Stimulated activated CD8-positive, alpha-beta memory T cell treated with anti-CD3 and anti-CD28 coated beads, Interleukin-4, amount 100 ng/mL, for 48 hours (primary cell): ENCODE measurements around the gene VEGFB.

Source experiments
- DNase-seq: peaks from one replicate; pipeline ENCODE4 v3.0.0-alpha.2; 2020

Gene VEGFB

DNA sequence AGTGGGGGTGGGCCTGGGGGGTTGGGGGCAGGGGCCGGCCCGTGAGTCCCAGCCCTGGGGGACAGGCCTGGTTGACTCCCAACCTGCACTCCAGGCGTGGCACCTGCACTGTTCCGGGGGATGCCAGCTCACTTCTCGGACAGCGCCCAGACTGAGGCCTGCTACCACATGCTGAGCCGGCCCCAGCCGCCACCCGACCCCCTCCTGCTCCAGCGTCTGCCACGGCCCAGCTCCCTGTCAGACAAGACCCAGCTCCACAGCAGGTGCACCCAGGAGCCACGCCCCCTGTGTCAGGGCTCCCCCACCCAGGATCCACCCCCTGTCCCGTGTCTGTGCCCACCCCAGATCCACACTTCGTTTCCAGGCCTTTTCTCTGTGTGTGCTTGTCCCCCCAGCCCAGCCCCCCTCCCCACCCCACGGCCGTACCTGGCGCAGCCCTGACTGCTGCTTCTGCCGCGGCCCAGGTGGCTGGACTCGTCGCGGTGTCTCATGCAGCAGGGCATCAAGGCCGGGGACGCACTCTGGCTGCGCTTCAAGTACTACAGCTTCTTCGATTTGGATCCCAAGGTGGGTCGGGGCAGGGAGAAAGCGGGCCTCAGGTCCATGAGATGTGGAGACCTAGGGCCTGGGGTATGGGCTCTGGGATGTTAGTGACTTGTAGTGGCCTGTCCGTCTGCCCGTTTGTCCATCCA lies 23.1 kb upstream of the VEGFB start:
- DNase-seq, result no peak

DNA sequence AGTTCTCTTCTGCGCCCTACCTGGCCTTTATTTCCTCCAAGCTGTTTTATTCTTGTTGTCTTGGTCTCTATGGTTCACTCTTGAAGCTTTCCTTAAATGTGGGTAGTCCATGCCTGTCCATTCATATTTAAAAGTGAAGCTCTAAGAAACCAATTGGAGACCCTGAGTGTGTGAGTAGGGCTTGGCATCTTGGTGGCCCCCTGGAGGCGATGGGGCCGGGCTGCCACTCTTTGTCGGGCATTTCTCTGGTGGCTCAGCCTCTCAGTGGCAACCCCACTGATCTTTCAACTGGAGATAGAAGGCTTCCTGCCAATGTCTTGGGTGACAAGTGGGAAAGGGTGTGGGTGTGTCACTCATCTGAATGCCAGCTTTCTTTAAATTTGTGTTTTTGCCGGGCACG lies 17.5 kb upstream of the VEGFB start:
- no peak for DNase-seq

DNA sequence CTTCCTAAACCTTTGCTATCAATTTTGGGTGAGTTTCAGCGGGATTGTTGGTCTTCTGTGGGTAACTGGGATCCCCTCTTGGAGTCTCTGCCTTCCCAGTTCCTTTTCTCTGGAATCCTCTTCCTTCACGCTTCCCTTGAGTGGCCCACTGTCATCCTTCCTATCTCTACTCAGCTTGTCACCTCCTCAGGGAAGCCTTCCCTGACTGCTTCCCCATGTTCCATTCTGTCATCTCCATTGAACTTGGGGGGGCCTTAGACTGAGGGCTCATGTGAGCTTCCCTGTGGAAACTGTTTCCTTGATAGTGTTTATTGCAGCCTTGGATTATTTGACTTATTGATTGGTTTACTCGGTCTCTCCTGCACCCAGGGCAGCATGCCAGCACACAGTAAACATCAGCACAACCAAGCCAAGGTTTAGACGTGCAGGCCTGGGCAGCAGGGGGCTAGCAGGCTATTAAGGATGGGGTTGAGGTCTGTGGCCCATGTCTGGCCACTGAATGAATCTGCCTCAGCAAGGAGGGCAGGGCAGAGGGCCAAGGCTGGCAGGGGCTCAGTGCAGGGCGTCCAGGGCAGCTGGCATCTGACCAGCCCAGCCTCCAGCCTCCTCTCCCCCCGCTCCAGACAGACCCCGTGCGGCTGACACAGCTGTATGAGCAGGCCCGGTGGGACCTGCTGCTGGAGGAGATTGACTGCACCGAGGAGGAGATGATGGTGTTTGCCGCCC lies 15.6 kb upstream of the VEGFB start:
- no peak for DNase-seq

DNA sequence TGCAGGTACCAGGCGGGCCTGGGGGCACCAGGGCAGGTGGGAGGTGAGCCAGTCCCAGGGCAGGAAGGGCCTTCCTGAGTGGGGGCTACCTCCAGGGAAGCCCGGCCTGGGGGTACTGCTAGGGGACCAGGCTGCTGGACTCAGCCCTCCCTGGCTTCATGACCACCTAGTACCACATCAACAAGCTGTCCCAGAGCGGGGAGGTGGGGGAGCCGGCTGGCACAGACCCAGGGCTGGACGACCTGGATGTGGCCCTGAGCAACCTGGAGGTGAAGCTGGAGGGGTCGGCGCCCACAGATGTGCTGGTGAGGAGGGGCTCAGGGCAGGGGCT lies 15.1 kb upstream of the VEGFB start:
- DNase-seq, result no peak

DNA sequence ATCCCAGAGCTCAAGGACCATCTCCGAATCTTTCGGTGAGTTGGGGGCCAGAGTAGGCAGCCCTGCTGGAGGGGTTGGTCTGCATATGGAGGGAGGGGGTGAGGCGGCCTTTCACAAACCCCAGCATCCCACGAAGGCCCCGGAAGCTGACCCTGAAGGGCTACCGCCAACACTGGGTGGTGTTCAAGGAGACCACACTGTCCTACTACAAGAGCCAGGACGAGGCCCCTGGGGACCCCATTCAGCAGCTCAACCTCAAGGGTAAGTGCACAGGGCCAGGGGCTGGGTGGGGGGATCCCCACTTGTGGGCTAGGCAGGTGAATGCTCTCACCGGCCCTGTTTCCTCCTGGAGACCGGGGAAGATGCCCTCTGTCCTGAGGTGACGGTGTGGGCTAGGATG lies 14.6 kb upstream of the VEGFB start:
- DNase-seq, result no peak

DNA sequence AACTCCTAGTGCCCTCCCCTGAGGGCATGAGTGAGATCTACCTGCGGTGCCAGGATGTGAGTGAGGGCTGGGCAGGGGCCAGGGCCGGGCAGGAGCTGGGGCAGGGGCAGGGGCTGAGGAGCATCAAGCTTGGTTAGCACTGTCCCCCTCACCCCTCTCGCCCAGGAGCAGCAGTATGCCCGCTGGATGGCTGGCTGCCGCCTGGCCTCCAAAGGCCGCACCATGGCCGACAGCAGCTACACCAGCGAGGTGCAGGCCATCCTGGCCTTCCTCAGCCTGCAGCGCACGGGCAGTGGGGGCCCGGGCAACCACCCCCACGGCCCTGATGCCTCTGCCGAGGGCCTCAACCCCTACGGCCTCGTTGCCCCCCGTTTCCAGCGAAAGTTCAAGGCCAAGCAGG lies 14.1 kb upstream of the VEGFB start:
- DNase-seq, result no peak

DNA sequence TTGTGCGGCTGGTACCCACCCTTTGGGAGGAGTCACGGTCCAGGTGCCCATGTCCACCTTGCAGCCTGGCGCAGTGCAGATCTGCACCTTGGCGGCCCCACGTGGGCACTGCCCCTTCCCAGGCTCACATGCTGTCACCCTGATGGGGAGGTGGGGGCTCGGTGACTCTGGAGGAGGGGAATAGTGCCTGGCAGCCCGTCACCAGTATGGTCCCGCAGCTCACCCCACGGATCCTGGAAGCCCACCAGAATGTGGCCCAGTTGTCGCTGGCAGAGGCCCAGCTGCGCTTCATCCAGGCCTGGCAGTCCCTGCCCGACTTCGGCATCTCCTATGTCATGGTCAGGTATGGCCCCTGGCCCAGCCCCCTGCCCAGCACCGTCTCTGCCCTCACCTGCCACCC lies 13.6 kb upstream of the VEGFB start:
- DNase-seq, result no peak

DNA sequence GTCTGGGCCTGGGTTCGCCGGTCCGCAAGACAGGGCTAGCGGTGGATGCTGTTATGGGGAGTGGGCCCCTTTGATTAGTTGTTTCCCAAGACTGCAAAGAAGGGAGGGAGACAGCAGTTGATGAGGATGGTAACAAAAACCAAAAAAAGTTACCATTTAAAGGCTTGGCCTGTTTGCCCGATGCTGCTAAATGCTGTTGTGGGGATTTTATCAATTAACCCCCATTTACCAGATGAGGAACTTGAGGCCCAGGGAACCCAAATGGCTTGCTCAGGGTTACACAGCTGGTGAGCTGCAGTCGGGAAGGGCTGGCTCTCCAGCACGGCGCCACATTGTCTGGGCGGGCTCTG lies 11.8 kb upstream of the VEGFB start:
- DNase-seq, result peak; percentile 25

DNA sequence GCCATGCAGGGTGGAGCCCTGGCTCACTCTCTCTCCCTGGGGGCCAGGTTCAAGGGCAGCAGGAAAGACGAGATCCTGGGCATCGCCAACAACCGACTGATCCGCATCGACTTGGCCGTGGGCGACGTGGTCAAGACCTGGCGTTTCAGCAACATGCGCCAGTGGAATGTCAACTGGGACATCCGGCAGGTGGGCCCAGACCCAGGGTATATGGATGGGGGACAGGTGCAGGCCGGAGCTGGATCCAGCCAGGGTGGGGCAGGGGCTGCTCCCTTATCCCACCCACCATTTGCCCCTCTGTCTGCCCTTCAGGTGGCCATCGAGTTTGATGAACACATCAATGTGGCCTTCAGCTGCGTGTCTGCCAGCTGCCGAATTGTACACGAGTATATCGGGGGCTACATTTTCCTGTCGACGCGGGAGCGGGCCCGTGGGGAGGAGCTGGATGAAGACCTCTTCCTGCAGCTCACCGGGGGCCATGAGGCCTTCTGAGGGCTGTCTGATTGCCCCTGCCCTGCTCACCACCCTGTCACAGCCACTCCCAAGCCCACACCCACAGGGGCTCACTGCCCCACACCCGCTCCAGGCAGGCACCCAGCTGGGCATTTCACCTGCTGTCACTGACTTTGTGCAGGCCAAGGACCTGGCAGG lies 11.3 kb upstream of the VEGFB start:
- DNase-seq, result peak; percentile 26

DNA sequence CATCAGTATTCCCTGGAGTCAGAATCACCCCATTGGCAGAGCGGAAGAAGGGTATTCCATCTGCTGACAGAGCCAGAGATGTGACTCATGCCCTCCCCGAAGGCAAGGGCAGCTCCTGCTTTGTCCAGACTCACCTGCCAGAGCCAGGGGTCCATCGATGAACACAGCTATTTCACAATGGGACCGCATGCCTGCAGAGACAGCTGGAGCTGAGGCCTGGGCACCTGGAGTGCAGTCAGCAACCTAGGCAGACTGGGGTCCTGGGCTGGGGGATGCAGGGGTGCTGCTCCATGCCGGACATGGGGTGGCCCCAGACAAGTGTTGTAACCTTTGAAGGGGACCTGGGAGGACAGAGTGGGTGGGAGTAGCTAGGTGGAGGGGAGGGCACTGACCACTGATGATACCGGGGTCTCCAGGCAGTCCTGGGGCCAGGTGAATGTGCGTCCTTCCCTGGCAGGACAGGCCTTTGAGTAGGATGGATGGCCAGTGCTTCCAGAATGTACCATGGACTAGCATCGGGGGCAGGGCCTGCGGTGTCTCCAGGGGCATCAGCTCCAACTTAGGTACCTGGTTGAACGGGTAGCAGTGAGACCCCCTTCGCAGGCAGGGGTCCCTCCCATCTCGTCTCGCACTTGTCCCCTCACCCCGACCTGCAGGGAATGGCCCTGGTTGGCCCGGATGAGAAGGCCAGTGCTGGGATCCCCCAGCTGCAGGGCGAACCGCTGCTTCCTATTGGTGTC lies 10.1 kb upstream of the VEGFB start:
- DNase-seq, result peak; percentile 29

DNA sequence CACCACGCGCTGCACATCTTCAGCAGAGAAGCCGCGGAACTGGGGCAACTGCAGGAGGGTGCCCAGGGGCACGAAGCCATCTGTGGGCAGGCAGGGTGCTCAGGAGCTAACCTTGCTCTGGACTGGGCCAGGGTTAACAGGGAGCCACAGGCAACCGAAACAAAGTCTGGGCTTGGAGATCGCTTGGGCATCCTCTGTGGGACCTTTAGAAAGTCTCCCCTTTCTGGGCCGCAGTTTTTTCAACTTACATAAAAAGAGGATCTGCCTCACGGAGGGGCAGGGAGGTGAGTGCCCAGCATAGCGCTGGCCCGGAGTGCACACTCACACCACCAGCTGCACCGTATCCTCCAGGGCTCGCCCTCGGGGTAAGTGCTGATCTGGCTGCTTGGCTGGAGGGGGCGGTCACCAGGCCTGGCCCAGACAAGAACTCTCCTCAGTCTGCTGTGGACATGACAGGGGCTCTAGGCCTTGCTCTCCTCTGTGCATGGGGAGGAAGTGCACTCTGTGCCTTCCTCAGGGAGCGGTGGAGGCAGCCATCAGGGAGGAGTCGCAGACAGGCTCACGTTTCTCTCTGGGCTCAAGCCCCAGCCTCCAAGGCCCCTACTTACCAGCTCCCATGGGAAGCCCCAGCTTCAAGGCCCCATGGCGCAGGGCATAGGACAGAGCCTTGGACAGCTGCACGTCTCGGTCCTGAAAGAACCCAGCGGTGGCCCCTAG lies 9.3 kb upstream of the VEGFB start:
- no peak for DNase-seq

DNA sequence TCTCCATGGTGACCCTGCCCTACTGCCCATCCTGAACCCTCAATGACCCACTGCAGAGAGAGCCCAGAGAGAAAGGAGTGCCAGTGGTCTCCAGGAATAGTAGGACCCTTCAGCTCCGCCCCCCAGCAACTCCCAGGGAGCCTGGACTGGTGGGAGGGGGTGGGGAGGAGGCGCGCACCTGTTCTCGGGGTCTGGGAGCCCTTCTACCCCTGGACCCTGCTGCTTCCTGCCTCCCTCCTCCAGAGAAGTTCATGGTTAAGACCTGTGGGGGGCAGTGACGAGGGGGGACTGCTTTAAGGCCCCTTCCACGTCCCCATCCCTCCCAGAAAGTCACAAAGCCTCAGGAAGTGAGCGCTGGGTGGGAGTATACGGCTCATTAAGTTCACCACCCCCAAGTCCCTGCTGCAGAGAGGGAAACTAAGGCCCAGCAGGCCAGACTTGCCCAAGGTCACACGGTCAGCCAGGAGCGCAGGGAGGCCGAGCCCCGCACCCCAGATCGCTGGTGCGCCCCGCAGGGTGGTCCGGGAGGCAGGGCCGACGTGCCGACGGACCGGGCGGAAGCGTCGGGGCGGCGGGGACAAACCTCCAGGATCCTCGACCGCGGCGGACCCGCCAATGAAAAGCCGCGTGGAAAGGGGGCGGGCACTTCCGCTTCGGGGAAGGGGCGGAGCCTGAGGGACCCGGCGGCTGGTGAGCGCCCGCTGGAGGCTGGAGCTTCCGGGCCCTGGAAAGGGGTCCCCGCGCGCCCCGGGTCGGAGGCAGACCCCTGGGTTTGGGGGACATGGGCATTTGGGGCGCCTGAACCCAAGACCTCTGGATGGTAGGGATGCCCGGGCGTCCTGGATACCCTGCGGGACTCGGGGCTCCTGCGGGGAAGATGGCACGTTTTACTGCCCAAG lies 8.5 kb upstream of the VEGFB start, which contains the start of the genes NUDT22 and TRPT1:
TSS of gene NUDT22 (plus strand) at position 667 of the 899 bp plus-strand sequence. CDS start 379 bp downstream, outside the sequence.
TSS of gene TRPT1 (minus strand) at position 579 of the 899 bp plus-strand sequence. CDS start at position 253, 326 bp downstream.
- DNase-seq, result peak; percentile 98

DNA sequence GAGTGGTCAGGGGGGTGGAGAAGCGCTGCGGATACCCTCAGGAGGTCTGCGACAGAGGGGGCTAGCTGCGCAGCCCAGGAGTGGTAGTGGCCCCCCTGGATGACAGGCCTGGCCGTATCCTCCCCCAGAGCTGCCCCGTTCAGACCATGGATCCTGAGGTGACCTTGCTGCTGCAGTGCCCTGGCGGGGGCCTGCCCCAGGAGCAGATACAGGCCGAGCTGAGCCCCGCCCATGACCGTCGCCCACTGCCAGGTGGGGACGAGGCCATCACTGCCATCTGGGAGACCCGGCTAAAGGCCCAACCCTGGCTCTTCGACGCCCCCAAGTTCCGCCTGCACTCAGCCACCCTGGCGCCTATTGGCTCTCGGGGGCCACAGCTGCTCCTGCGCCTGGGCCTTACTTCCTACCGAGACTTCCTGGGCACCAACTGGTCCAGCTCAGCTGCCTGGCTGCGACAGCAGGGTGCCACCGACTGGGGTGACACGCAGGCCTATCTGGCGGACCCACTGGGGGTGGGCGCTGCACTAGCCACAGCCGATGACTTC lies 7.8 kb upstream of the VEGFB start:
- DNase-seq, result peak; percentile 79

DNA sequence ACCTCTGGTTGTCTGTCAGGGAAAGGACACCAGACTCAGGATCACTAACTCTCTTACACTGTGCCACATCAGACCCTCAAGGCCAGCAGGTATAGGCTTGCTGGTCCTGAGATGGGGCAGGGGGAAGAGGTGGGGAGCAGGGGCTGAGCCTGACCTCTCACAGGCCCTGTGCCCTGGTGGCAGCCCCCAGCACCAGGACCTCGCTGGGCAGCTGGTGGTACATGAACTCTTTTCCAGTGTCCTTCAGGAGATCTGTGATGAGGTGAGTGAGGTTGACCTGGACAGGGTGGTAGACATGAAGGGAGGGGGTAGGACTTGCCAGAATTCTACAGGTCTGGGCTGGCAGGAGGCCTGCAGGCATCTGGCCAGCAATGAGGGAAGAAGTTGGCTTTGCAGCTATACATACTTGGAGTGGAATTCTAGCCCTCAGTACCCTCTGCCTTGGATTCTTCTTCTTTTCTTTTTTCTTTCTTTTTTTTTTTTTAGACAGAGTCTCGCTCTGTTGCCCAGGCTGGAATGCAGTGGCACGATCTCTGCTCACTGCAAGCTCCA lies 6.9 kb upstream of the VEGFB start:
- no peak for DNase-seq

DNA sequence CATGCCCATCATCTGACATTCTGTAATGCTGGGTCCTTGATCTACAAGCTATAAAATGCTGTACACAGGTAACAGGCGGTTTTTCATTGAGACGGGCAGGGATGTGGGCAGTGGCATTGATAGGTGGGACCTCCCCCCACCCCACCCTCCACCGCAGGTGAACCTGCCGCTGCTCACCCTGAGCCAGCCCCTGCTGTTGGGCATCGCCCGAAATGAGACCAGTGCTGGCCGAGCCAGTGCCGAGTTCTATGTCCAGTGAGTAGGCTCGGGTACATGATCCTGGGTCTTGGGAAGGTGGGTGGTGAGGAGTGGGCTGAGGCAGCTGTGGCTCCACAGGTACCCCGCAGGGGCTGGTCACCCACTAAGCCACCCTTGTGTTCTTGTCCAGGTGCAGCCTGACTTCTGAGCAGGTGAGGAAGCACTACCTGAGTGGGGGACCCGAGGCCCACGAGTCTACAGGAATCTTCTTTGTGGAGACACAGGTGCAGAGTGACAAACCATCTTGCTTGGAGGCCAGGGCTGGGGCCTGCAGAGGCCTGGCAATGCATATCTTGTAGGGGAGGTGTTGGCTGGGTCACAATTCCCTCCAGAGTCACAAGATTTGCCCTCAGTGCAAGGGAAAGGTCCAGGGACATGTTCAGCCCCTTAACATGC lies 5.2 kb upstream of the VEGFB start:
- no peak for DNase-seq

DNA sequence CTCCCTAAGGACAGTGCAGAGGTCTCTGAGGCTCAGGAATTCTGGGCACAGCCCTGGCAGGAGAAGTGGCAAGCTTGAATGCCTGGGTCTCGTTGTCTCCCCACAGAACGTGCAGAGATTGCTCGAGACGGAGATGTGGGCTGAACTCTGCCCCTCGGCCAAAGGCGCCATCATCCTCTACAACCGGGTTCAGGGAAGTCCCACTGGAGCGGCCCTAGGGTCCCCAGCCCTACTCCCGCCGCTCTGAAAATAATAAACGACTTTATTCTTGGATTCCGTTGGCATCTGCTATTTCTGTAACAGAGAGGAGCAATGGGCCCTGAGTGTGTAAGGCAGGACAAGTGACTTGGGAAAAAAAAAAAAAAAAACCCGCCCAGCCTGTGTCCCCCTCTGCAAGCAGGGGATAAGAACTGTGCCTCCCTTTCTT lies 4.6 kb upstream of the VEGFB start:
- DNase-seq, result no peak

DNA sequence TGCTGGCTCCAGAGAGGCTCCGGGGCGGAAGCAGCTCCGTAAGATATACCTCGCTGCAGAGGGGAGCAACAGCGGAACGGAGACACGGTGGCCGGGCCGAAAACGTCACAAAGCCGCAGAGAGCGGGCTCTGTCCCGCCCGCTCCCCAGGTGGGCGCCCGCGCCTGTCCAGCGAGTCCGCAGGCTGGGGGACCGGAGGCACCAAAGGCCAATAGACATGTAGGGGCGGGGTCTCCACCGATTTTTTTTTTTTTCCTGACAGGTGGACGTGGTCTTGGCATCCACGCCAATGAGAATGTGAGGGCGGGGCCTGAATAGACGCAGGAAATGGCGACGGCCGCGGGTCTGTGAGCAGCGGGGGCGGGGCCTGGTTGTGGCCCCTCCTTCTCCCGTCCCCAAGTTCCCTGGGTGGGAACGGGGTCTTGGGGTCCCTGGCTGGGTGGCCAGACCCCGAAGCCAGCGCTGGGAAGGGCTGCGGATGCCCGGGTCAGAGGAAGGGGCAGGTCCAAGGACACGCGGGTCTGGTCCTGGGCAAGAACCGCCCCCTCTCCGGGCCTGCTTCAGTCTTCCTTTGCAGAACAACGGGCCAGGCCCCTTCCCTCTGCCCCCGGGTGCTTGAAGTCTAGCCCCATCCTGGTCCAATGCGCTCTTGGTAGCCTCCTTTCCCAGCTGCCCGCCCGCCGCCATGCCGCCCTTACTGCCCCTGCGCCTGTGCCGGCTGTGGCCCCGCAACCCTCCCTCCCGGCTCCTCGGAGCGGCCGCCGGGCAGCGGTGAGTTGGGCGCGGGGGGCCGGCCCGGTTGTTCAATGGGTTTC lies 4.0 kb upstream of the VEGFB start, which contains the start of gene DNAJC4:
TSS of gene DNAJC4 (plus strand) at position 378 of the 814 bp plus-strand sequence. CDS start at position 685, 307 bp downstream.
- DNase-seq, result peak; percentile 93

DNA sequence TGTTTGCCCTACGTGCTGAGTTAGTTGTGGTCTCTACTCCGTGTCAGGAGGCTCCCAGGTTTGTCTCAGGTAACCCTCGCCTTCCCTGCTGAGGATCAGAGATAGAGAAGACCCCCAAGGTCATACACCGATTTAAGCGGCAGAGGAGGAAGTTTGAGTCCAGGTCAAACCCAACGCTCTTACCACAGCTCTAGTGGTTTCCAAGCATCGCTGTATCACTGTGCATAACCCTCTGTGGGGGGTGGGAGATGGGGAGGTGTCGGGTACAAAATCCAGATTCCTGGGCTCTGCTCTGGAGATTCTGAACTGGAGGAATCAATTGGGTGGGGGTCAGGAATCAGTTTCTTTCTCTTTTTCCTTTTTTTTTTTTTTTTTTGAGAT lies 3.4 kb upstream of the VEGFB start:
- DNase-seq, result no peak

DNA sequence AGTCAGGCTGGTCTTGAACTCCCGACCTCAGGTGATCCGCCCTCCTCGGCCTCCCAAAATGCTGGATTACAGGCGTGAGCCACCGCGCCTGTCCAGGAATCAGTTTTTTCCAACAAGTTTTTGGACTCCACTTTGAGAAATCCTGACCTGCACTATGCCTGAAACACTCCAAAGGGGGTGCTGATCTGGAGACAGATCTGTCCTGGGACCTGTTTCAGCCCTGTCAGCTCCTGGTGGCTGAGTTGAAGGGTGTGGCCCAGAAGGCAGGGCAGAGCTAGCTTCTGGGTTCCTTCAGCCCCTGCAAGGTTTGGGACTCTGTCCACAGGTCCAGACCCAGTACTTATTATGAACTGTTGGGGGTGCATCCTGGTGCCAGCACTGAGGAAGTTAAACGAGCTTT lies 2.8 kb upstream of the VEGFB start:
- no peak for DNase-seq
